GM12873 (cell line): ENCODE results near the gene SNX22.

ENCODE experiments used
- TF ChIP-seq, protein P1 (sequence below): IDR thresholded peaks from 2 replicates; pipeline ENCODE4 v1.5.1; 2012; ENCODE audit warnings: low read depth, mild to moderate bottlenecking, moderate library complexity, low read length, control low read depth; ENCODE audit not compliant: insufficient read depth; ENCODE audit errors: missing control alignments

Gene SNX22

DNA sequence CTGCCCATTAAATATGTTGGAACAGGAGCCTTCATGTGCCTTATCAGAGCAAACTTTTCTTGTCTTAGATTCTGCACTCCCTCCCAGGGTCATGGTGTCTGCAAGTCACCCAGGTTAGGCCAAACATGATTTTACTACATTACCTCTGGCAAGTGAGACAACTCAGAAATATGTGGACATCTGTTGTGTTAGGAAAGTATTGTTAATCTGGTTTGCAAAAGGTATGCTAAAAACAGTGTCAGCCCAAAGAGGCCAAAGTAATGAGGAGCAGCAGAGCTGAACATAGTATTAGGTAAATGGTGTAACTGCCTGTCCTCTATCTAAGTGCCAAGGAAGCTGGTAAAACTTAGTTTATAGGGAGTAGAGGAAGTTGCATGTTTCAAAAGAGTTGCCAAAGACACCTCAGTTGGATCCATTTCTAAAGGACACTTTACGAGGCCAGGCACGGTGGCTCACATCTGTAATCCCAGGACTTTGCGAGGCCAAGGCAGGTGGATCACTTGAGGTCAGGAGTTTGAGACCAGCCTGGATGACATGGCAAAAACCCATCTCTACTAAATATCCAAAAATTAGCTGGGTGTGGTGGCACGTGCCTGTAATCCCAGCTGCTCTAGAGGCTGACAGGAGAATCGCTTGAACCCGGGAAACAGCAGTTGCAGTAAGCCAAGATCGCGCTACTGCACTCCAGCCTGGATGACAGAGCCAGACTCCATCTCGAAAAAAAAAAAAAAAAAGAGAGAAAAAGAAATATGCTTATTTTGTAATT, 33.8 kb downstream of the SNX22 start:
- TF ChIP-seq, protein P1, sequence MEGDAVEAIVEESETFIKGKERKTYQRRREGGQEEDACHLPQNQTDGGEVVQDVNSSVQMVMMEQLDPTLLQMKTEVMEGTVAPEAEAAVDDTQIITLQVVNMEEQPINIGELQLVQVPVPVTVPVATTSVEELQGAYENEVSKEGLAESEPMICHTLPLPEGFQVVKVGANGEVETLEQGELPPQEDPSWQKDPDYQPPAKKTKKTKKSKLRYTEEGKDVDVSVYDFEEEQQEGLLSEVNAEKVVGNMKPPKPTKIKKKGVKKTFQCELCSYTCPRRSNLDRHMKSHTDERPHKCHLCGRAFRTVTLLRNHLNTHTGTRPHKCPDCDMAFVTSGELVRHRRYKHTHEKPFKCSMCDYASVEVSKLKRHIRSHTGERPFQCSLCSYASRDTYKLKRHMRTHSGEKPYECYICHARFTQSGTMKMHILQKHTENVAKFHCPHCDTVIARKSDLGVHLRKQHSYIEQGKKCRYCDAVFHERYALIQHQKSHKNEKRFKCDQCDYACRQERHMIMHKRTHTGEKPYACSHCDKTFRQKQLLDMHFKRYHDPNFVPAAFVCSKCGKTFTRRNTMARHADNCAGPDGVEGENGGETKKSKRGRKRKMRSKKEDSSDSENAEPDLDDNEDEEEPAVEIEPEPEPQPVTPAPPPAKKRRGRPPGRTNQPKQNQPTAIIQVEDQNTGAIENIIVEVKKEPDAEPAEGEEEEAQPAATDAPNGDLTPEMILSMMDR, result no peak

DNA sequence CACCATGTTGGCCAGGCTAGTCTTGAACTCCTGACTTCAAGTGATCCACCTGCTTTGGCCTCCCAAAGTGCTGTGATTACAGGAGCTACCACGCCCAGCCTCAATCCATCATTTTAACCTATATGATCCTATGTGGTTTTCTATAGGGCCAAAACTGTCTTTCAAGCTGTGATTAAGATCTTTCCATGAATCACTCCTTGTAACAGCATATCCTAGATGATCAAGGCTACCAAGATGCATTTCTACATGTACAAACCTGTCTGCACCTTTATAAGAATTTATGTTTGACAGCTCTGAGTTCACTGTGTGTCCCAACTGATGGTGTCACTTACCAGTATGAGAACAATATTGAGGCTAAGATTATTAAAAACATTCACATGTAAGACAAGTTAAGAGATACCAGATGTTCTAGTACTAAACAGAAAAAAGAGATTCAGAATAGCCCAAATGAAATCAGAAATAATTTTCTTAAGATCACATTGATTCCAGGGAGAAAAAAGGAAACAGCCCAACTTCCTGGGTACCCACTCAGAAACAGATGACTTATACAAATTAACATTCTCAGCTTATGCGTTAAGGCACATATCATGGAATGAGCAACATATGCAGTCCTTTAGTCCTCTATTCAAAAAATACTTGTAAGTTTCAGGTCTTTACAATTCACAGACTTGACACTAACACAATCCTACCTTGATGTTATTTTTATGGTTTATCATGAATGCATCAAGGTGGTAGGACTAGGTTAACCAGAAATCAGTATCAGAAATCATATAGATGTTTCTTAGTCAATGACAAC, 36.1 kb downstream of the SNX22 start:
- TF ChIP-seq, protein P1, result no peak

DNA sequence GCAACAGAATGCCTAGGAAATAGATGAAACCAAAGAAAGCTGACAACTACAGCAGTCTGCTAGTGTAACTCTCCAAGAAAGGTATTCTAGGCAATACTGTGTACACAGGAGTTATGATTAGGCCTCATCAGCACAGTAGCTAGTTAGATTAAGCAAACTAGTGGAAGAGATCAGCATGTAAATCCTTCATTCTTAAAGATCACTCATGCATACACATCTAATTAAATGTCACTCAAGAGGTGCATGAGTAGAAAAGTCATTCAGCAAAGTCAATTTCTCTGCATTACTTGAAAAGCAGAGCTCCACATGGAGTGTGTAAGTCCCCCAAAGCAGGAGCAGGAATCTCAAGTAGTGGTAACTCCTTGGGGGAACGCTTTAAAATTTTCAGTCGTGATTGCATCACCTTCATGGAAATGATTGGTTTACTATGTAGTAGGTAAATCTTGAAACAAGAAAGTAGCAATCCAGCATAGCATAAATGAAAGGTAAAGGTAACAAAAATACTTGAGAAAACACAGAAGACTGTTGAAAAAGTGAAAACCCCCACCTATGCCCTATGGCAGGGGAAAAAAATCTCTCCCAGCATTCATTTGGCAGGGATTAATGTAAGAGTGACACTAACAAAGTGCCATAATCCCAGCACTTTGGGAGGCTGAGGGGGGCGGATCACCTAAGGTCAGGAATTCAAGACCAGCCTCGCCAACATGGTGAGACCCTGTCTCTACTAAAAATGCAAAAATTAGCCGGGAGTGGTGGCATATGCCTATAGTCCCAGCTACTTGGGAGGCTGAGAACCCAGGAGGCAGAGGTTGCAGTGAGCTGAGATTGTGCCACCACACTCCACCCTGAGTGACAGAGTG, 40.7 kb downstream of the SNX22 start:
- TF ChIP-seq, protein P1, result no peak

DNA sequence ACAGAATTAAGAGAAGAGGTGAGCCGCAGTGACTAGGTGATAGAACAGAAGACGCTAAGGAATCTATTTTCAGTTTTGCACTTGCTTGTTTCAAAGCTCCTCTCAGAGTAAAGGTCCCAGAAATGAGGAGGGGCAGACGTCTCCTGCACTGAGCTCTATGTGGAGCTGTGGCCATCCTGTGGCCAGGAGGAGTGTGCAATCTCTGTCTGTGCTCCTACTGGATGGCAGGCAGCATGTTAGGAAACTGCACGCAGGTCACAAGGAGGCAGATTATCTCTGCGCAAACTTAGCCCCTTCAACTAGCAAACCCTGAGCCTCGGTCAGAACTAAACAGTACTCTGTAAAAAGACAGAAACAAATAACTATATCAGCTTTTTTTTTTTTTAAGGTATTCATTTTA, 42.4 kb downstream of the SNX22 start:
- TF ChIP-seq, protein P1, result no peak

DNA sequence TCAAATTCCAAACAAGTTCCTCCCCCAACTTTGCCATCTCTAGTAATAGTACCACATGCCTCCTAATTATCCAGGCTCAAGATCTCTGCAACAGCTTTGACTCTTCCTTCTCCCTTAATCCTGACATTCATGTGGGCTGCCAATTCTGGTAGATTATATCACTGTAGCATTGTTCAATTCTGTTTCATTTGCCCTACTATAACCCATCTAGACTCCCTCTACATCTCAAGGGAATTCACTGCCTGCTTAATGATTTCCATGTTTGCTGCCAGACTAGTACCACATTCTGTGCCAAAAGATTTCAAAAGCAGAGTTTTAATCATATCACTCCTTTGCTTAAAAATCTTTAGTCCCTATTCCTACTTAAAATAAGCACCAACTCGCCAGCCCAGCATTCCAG, 45.9 kb downstream of the SNX22 start:
- TF ChIP-seq, protein P1, result no peak

DNA sequence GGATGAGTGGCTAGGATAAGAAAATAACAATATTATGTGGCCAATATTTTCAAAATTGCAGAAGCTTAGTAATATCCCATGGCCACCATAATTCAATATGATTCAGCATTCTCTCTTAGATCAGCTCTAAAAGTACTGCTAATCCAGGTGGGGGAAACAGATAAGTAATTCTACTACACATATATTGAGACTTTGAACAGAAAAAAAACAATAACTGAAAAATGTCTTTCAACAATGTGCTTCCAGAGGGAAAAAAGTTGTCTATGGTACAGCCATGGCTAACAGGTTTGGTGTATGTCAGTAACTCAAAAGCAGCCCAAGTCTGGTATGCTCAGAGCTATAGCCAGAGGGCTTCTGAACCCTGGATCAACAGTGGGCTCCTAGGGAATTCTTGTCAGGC, 53.7 kb downstream of the SNX22 start:
- TF ChIP-seq, protein P1, result no peak
